A673 (cell line): ENCODE results near the gene RABL2B.

Experiments used
- EZH2 ChIP-seq: fragments of 200-600 bp; sonication (generic); IDR thresholded peaks from 2 replicates; pipeline ENCODE4 v1.6.1; 2017; ENCODE audit warnings: borderline replicate concordance, low read depth, mild to moderate bottlenecking, mixed read lengths, antibody characterized with exemption, low read length; ENCODE audit not compliant: poor library complexity, severe bottlenecking
- TF ChIP-seq, protein P1 (sequence below): fragments of 300-800, 200-600 bp; sonication (generic); conservative IDR thresholded peaks from 2 replicates; pipeline ENCODE4 v1.5.1; 2017; ENCODE audit warnings: low read depth, mild to moderate bottlenecking, antibody characterized with exemption, low read length, moderate library complexity, mixed read lengths

DNA sequence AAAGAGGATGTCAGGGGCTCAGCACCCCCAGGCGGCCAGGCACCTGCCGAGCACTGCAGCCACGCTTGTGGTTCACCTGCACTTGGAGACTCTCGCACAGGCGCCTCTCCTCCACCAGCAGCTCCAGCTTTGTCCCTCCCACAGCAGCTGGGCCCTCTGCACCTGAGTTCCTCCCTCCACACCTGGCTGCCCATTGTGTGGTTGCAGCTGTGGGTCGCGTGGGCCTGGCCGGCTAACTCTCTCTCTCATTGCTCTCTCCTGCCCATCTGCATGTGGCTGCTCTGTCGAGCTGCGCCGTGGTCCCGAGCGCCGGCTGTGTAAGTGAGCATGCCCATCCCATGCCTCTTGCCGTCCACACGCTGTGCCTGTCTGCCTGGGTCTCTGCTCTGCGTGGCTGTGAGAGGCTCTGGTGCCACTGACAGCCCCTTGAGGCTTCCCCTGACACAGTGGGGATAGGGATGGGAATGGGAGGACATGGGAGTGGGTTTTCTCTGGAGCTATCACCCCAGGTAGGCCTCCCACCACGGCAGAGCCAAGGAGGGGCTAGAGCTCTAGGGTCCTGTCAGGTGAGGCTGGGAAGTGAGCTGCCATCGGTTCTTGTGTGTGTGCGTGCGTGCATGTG lies 53.9 kb downstream of the RABL2B start:
- TF ChIP-seq, protein P1, sequence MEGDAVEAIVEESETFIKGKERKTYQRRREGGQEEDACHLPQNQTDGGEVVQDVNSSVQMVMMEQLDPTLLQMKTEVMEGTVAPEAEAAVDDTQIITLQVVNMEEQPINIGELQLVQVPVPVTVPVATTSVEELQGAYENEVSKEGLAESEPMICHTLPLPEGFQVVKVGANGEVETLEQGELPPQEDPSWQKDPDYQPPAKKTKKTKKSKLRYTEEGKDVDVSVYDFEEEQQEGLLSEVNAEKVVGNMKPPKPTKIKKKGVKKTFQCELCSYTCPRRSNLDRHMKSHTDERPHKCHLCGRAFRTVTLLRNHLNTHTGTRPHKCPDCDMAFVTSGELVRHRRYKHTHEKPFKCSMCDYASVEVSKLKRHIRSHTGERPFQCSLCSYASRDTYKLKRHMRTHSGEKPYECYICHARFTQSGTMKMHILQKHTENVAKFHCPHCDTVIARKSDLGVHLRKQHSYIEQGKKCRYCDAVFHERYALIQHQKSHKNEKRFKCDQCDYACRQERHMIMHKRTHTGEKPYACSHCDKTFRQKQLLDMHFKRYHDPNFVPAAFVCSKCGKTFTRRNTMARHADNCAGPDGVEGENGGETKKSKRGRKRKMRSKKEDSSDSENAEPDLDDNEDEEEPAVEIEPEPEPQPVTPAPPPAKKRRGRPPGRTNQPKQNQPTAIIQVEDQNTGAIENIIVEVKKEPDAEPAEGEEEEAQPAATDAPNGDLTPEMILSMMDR = no peak
- no peak for TF ChIP-seq EZH2
